Measurements from ENCODE around the gene THPO.

Gene THPO

GRCh38 chr3:184362668-184363546, 15.1 kb downstream of the THPO start:
- peak; percentile 98 for DNase-seq (ENCODE audit: low read depth)

DNA sequence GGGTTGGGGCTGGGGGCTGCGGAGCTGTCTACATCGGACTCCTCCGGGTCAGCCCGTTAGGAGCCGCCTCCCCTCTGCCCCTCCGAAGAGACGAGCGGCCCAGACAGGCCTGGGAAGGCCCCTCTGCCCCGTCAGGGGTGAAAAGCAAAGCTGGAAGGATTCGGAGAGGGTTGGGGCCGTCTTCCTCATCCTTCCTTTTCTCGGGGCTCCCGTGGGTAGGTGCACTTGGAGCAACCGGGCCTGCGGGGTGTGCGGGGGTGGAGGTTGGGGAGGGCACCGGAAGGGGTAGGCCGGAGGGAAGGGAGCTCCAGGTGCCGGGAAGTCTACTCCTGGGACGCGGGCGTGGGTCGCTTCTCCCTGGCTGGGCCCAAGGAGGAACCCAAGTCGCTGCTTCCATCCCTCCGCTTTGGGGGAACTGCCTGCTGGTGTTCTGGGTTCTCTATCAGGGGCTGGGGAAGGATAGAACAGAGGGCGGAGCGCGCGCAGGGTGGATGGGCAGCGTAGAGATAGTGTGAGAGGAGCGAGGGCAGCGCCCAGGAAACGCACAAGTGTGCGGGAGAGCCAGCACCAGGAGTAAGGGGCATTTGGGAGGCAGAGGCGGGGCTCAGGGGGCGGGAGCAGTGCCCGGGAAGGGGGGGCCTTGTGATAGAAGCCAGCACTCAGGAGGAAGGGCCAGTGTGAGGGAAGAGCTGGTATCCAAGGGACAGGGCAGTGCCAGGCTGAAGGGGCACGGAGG, 15.9 kb downstream of the THPO start:
- DNase-seq (ENCODE audit: low read depth): peak; percentile 72

DNA sequence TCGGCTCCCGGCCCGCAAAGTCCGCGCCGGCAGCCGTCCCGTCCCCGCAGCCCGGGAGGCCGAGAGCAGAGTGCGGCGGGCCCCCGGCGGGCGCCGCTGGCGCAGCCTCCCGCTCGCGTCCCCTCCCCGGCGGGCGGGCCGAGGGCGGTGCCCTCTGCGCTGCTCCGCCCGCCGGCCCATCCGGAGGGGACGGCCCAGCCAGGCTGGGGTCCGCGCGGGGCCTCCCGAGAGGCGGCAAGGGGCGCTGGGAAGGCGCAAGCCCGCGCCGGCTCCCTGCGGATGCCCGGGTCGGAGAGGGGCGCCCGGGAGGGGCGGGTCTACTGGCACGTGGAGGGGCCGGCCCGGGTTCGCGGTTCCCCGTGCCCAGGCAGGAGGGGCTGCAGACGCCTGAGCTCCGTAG, 16.5 kb downstream of the THPO start, which contains the start of the genes CLCN2 and POLR2H:
CLCN2 (minus strand) TSS at position 74 of the 400 bp plus-strand sequence. CDS start 126 bp downstream, outside the sequence.
POLR2H (plus strand) TSS at position 179 of the 400 bp plus-strand sequence. CDS start 1,783 bp downstream, outside the sequence.
- DNase-seq (ENCODE audit: low read depth): peak; percentile 62

GRCh38 chr3:184360929-184361531, 17.0 kb downstream of the THPO start:
- DNase-seq (ENCODE audit: low read depth): no peak

DNA sequence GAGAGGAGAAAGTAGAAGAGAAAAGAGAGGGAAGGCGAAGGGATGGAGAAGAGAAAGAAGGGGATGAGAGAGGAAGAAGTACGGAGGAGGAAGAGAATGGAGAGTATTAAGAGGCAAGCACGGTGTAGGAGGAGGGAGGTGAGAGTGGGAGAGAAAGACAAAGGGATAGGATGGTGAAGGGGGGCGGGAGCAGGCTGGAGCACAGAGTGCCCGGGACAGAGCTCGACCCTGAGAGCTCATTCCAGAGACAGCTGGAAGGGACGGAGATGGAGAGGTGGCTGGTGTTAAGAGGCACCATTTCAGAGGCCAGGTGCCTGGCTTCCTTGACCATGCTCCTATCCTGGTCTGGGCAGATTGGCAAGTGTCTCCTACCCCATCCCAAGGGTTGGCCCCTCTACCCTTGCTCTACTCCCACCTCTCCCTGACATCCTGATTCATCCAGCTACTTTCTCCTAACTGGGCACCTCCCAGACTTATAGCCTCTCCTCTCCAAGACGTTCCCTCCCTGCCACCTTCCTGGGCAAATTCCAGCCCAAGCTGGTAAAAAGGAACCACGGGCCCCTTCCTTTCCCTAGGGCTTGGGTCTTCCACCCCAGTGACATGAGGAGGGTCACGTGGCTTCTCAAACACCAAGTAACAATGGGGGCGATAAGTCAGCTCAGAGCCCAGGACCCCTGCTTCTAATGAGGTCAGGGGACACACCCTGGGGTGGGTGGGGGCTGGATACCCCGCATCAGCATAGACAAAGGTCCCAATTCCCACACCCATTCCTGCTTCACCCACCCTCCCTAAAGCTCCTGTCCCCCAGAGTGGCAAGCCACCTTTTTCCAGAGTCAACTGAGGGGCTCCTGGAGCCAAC, 17.7 kb downstream of the THPO start:
- no peak for DNase-seq (ENCODE audit: low read depth)

GRCh38 chr3:184359610-184360009, 18.4 kb downstream of the THPO start:
- no peak for DNase-seq (ENCODE audit: low read depth)

DNA sequence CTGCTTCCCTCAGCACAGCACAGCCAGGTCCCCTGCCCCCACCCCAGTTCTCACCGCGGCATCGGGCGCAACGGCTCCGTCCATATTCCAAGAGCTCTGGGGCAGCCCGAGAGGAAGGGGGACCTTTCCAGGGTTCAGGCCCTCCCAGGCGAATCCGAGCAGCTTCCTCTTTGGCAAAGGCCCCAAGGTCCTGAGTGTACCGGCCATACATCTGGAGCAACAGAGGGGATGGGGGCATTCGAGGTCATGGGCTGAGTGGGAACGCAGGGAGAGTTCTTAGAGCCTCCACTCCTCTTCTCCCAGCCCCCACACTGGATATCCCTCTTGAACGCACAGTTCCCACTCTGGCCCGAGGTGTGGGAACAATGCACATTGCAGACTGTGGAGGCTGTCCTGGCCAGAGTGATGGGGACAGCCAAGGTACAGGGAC, 19.1 kb downstream of the THPO start:
- no peak for DNase-seq (ENCODE audit: low read depth)

- no peak for DNase-seq (ENCODE audit: low read depth)
These were observed 19.8 kb downstream of the THPO start for GRCh38 chr3:184358124-184358767.

- no peak for DNase-seq (ENCODE audit: low read depth)
These were observed 20.5 kb downstream of the THPO start for GRCh38 chr3:184357248-184358123.

DNA sequence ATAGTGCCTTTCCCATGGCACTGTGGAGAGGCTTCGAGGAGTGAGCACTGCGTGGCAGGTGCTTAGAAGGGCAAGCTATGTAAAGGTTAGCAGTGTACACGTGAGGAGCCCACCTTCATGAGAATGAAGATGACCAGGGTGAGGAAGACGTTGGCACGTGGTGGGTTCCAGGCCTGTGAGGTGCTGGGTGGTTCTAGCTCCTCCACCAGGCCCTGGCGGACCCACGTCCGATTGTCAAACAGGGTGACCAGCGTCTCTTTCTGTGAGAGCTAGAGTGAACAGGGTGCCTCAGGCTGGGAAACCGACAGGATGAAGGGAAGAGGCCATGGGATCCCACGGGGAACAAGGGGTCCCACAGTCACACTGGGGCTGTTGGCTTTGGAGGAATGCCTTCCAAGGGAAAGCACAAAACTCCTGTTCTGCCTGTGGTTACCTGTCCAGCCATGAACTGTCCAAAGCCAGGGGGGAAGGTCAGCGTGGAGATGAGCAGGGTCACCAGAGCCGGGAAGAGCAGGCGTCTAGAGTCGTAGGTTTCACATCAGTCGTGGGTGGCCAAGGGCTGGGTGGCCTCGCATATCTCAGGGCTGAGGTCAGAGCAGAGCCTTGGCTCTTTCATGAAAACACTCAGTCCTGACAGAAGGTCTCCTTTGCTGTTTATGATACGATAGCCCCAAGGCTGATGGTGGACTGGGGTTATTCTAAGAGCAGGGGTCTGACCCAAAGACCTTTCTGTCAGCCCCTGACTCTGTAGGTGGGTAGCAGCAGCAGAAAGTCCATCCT, 22.6 kb downstream of the THPO start:
- DNase-seq (ENCODE audit: low read depth): no peak

DNA sequence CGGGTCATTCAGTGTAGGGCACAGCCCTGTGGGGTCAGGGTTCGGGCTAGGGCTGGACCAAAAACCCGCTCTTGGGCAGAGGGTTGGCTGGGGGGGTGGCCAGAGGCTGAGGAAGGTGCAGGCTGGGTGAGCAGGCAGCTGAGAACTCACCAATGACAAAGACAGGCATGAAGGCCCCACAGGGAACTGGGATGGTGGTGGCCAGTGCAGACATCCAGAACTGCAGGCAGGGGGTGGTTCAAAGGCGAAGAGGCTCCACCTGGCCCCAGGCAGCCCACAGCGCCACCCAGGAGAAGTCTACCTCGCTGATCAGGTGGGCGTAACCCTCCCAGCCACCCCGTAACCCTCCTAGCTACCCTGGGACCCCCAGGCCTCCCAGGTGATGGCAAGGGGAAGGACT, 23.3 kb downstream of the THPO start:
- no peak for DNase-seq (ENCODE audit: low read depth)

- DNase-seq (ENCODE audit: low read depth): peak; percentile 43
These were observed 23.8 kb downstream of the THPO start for GRCh38 chr3:184354121-184354728.

DNA sequence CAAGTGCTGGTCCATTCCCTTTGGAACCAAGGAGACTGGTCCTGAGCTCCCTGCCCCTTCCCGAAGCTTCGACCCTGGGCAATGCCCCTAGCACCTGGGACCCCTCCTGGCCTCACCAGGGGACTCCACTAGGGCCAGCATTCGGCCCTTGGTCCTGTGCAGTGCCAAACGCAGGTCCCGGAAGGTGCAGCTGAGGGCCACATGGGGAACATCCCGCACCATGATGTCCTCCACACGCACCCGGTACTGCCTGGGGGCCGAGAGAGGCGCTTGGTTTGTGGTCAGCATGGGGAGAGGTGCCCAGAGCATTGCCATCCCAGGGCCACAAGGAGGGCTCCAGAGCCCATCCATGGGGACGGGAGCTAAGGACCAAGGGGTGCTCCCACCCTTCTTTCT, 24.5 kb downstream of the THPO start:
- DNase-seq (ENCODE audit: low read depth): no peak

GRCh38 chr3:184352897-184353545, 25.0 kb downstream of the THPO start:
- DNase-seq (ENCODE audit: low read depth): no peak

GRCh38 chr3:184352149-184352785, 25.7 kb downstream of the THPO start:
- no peak for DNase-seq (ENCODE audit: low read depth)

DNA sequence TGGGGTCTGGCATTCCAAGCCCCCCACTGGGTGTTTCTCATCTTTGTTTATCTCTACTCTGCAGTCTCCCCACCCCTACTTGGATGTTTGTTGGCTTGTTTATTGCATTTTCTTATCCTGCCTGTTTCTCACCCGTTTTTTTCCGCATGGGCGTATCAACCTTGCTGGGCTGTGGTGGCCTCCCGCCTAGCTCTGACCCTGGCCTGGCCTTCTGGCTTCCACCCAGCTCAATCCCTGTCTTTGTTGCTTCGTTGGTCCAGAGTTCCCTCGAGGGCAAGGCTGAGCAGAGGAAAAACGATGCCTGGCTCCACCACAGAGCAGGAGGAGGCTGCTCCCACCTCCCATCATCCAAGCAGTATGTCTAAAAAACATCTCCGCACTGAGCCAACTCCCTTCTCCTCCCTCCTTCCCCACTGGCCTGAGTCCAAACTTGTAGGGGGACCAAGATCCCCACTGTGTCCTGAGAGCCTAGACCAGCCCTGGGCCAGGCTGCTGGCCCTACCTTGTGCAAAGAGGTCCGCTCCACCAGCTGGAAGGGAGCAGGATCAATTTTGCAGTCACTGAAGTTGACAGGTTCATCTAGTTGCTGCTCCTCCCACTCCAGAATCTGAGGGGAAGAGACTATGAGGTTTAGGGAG, 26.4 kb downstream of the THPO start:
- no peak for DNase-seq (ENCODE audit: low read depth)

DNA sequence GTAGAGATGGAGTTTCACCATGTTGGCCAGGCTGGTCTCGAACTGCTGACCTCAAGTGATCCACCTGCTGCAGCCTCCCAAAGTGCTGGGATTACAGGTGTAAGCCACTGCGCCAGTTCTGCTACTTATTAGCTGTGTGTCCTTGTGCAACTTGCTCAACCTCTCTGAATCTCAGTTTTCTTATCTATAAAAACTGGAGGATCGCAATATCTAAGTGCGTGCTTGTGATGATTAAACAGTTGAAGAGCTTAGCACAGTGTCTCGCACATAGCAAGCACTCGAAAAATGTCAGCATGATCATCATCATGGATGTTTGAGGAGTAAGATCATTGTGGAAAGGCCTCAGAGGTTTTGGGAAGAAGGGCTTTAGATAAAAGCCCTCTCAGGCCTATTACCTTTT, 27.4 kb downstream of the THPO start:
- no peak for DNase-seq (ENCODE audit: low read depth)
